Stimulated activated CD8-positive, alpha-beta memory T cell treated with anti-CD3 and anti-CD28 coated beads, Interleukin-15, amount 100 ng/mL, for 1 hour (primary cell): ENCODE data around the gene SAMD11.

Experiments used
- DNase-seq: peaks from one replicate; pipeline ENCODE4 v3.0.0-alpha.2; 2020; ENCODE audit warnings: low read depth

SAMD11 gene

GRCh38 chr1:904310-904950 is 19.3 kb upstream of the SAMD11 start:
- peak; percentile 66 for DNase-seq

GRCh38 chr1:905071-905749 is 18.5 kb upstream of the SAMD11 start:
- DNase-seq, result no peak

GRCh38 chr1:905811-906599 is 17.7 kb upstream of the SAMD11 start:
- no peak for DNase-seq

GRCh38 chr1:906600-907420 is 16.9 kb upstream of the SAMD11 start:
- DNase-seq, result no peak

GRCh38 chr1:907611-908451 is 15.9 kb upstream of the SAMD11 start:
- no peak for DNase-seq

GRCh38 chr1:908661-909060 is 15.1 kb upstream of the SAMD11 start:
- no peak for DNase-seq

GRCh38 chr1:909861-910310 is 13.8 kb upstream of the SAMD11 start:
- no peak for DNase-seq

- DNase-seq, result no peak
These were observed 13.3 kb upstream of the SAMD11 start for GRCh38 chr1:910311-910880.

GRCh38 chr1:910881-911721 is 12.6 kb upstream of the SAMD11 start:
- no peak for DNase-seq

- no peak for DNase-seq
These were observed 11.6 kb upstream of the SAMD11 start for GRCh38 chr1:911875-912739.

GRCh38 chr1:912740-913301 is 10.9 kb upstream of the SAMD11 start:
- no peak for DNase-seq

GRCh38 chr1:913491-914130 is 10.1 kb upstream of the SAMD11 start:
- no peak for DNase-seq

GRCh38 chr1:914131-914890 is 9.4 kb upstream of the SAMD11 start:
- no peak for DNase-seq

GRCh38 chr1:914891-915280 is 8.8 kb upstream of the SAMD11 start:
- DNase-seq, result no peak

- DNase-seq, result no peak
These were observed 8.2 kb upstream of the SAMD11 start for GRCh38 chr1:915295-916172.
